GM12878 (cell line): ENCODE results near the gene AGAP1. TPM values are rescaled to one million over a fixed set of nuclear protein-coding genes. Genes with fewer than 3 reads are reported as not detected.

Source experiments
- ATAC-seq: fragments of 200-7000 bp; cut with Tn5 transposase; 3 replicates; pipeline ENCODE4 v1.9.1; 2020; ENCODE audit warnings: mild to moderate bottlenecking, moderate library complexity
- BruUV-seq: library from RNA; stranded (reverse); fragments of 400-500 nt; replicated peaks from 2 replicates; lab custom pipeline; 2021; lab: Mats Ljungman, UMichigan
- CTCF ChIA-PET: fragments of 300-600 bp; sonication (Branson Sonifier 250); formaldehyde crosslinking; extraction: SDS; loops from one replicate; lab custom pipeline; 2021; ENCODE audit warnings: inconsistent platforms; lab: Yijun Ruan, JAX
- POLR2A ChIA-PET: fragments of 350-600 bp; formaldehyde crosslinking; extraction: SDS; loops from one replicate; lab custom pipeline; 2021; ENCODE audit warnings: inconsistent platforms; lab: Charles Lee
- RAD21 ChIA-PET: fragments of 300-600 bp; sonication (Branson Sonifier 250); formaldehyde crosslinking; loops from one replicate; lab custom pipeline; 2023; ENCODE audit warnings: antibody characterized with exemption; ENCODE audit not compliant: unreplicated experiment; lab: Charles Lee
- SMC1A ChIA-PET: fragments of 300-600 bp; sonication (Branson Sonifier 250); formaldehyde crosslinking; loops from one replicate; lab custom pipeline; 2023; ENCODE audit not compliant: unreplicated experiment, uncharacterized antibody; lab: Charles Lee
- DNase-seq: peaks from one replicate; pipeline ENCODE4 v3.0.0-alpha.2; 2011; ENCODE audit warnings: low read depth, low spot score
- FAIRE-seq: peaks from 3 replicates; lab custom pipeline; 2011; peaks lifted over from hg19 to GRCh38; lab: Jason Lieb, UNC
- H2AFZ ChIP-seq: 2 replicates; pipeline ENCODE4 v1.6.0; 2011; ENCODE audit warnings: low read depth, low read length, control low read depth; ENCODE audit not compliant: control insufficient read depth
- H3K27ac ChIP-seq: 2 replicates; pipeline ENCODE4 v1.5.1; 2011; ENCODE audit warnings: control low read depth; ENCODE audit not compliant: control insufficient read depth, insufficient read depth
- H3K27me3 ChIP-seq, 2 experiments: replicated peaks in 1 of 2; 2 replicates each; pipeline versions ENCODE4 v1.6.0 to v1.6.1; 2011; ENCODE audit warnings: low read length in 1 of 2; ENCODE audit not compliant: control insufficient read depth in 2 of 2, insufficient read depth in 2 of 2
- H3K36me3 ChIP-seq, 2 experiments: 2 replicates each; pipeline ENCODE4 v1.5.1; 2011; ENCODE audit warnings: low read length in 1 of 2; ENCODE audit not compliant: control insufficient read depth in 2 of 2, insufficient read depth in 2 of 2
- H3K4me1 ChIP-seq: 2 replicates; pipeline ENCODE4 v1.6.1; 2011; ENCODE audit warnings: mild to moderate bottlenecking, low read length, moderate library complexity, mixed read lengths; ENCODE audit not compliant: control insufficient read depth, insufficient read depth
- H3K4me2 ChIP-seq: 2 replicates; pipeline ENCODE4 v1.6.0; 2011; ENCODE audit warnings: control low read depth; ENCODE audit not compliant: control insufficient read depth, insufficient read depth
- H3K4me3 ChIP-seq: fragments of 200-600 bp; sonication (generic); 2 replicates; pipeline ENCODE4 v1.5.1; 2016
- H3K79me2 ChIP-seq: 2 replicates; pipeline ENCODE4 v1.6.0; 2011; ENCODE audit warnings: low read length; ENCODE audit not compliant: control insufficient read depth, insufficient read depth
- H3K9ac ChIP-seq: 2 replicates; pipeline ENCODE4 v1.8.0; 2011; ENCODE audit warnings: low read length, control low read depth, mixed read lengths; ENCODE audit not compliant: control insufficient read depth, insufficient read depth
- H3K9me3 ChIP-seq: replicated peaks from 3 replicates; pipeline ENCODE4 v1.5.1; 2011; ENCODE audit warnings: mild to moderate bottlenecking, low read length; ENCODE audit not compliant: control insufficient read depth, insufficient read depth
- H4K20me1 ChIP-seq: 2 replicates; pipeline ENCODE4 v1.6.0; 2011; ENCODE audit not compliant: control insufficient read depth, insufficient read depth
- ASH2L ChIP-seq: fragments of 300-600, 200-600 bp; sonication (generic); IDR thresholded peaks from 2 replicates; pipeline ENCODE4 v1.6.1; 2017; ENCODE audit warnings: low read depth, mild to moderate bottlenecking, borderline replicate concordance
- ATF2 ChIP-seq: IDR thresholded peaks from 2 replicates; pipeline ENCODE4 v1.6.1; 2012; ENCODE audit warnings: low read length, inconsistent platforms
- BHLHE40 ChIP-seq, 2 experiments: fragments of 450-650 bp in 1 of 2; IDR thresholded peaks; 2 replicates each; pipeline ENCODE4 v1.6.1; 2011 to 2017; ENCODE audit warnings: low read depth in 2 of 2, borderline replicate concordance in 1 of 2, improper control_type of control experiment in 1 of 2, low read length in 1 of 2, mild to moderate bottlenecking in 1 of 2
- CBX5 ChIP-seq: sonication (generic); IDR thresholded peaks from 2 replicates; pipeline ENCODE4 v1.6.1; 2016; ENCODE audit warnings: low read depth, moderate library complexity, mild to moderate bottlenecking, inconsistent platforms
- EGR1 ChIP-seq, 2 experiments: IDR thresholded peaks; 1 replicate in 1 of 2; 2 replicates in 1 of 2; pipeline ENCODE4 v1.6.1; 2011 to 2012; ENCODE audit warnings: low read depth in 2 of 2, low read length in 2 of 2, borderline replicate concordance in 1 of 2, mild to moderate bottlenecking in 1 of 2, moderate library complexity in 1 of 2
- EP300 ChIP-seq, 2 experiments: fragments of 150-350 bp in 1 of 2; IDR thresholded peaks; 2 replicates each; pipeline ENCODE4 v1.6.1; 2011 to 2012; ENCODE audit warnings: low read depth in 2 of 2, low read length in 2 of 2, borderline replicate concordance in 1 of 2, improper control_type of control experiment in 1 of 2, inconsistent platforms in 1 of 2; ENCODE audit not compliant: control insufficient read depth in 1 of 2
- ETV6 ChIP-seq, 2 experiments: fragments of 450-650 bp in 1 of 2; IDR thresholded peaks in 1 of 2; conservative IDR thresholded peaks in 1 of 2; 2 replicates each; pipeline ENCODE4 v1.6.1; 2014; ENCODE audit warnings: antibody characterized with exemption in 1 of 2, borderline replicate concordance in 1 of 2, low read depth in 1 of 2, mild to moderate bottlenecking in 1 of 2, moderate library complexity in 1 of 2
- GABPA ChIP-seq: IDR thresholded peaks from 2 replicates; pipeline ENCODE4 v1.6.1; 2014; ENCODE audit warnings: antibody characterized with exemption, low read depth, mild to moderate bottlenecking, inconsistent platforms
- GATAD2B ChIP-seq: fragments of 450-650 bp; conservative IDR thresholded peaks from 2 replicates; pipeline ENCODE4 v1.6.1; 2017; ENCODE audit warnings: low read depth, mild to moderate bottlenecking, moderate library complexity
- IRF4 ChIP-seq: IDR thresholded peaks from 2 replicates; pipeline ENCODE4 v1.6.1; 2011; ENCODE audit warnings: low read depth, low read length
- NBN ChIP-seq: fragments of 450-650 bp; IDR thresholded peaks from 2 replicates; pipeline ENCODE4 v1.6.1; 2016
- RFX5 ChIP-seq: IDR thresholded peaks from 2 replicates; pipeline ENCODE4 v1.6.1; 2011; ENCODE audit warnings: low read depth, low read length, improper control_type of control experiment
- ZBTB33 ChIP-seq: fragments of 450-650 bp; IDR thresholded peaks from 2 replicates; pipeline ENCODE4 v1.6.1; 2017; ENCODE audit warnings: mild to moderate bottlenecking
- WGBS: methylation state at CpG from one replicate; pipeline ENCODE4 v1.1.6; 2016; ENCODE audit warnings: low lambda C conversion rate; ENCODE audit not compliant: insufficient replicate concordance, insufficient coverage; ENCODE audit errors: missing lambda C conversion rate; 5-methylcytosine and 5-hydroxymethylcytosine counted together
- in situ Hi-C: fragments of 300-500 bp; cut with MboI; formaldehyde crosslinking; loops from 9 replicates; pipeline ENCODE4 v1.14.3; 2018; ENCODE audit warnings: mixed read lengths
- intact Hi-C: fragments of 100-400 bp; cut with micrococcal nuclease; formaldehyde crosslinking; loops from one replicate; pipeline ENCODE4 v1.14.2; 2022; ENCODE audit not compliant: unreplicated experiment
- polyA plus RNA-seq, 11 experiments: library from polyadenylated mRNA; depleted of rRNA in 4 of 11; unstranded in 6 of 11; stranded (reverse) in 5 of 11; fragments of >200 nt; fragmentation: Nextera tagmentation in 4 of 11; fragmentation: Illumina TruSeq in 1 of 11; extraction: Ambion mirVana in 4 of 11; extraction: Trizol in 1 of 11; gene quantifications; 1 replicate in 1 of 11; 2 replicates in 10 of 11; pipeline versions ENCODE4 v1.2.1 to v1.2.3, GENCODE V29; 2011 to 2016; ENCODE audit warnings: inconsistent platforms in 2 of 11, missing spikeins in 2 of 11, low read depth in 1 of 11
- total RNA-seq, 4 experiments: library from RNA; depleted of rRNA in 3 of 4; stranded (reverse); fragments of >200 nt in 3 of 4; fragmentation: Illumina TruSeq in 1 of 4; extraction: Trizol in 1 of 4; gene quantifications; 2 replicates each; pipeline versions ENCODE4 v1.2.1 to v1.2.3, GENCODE V29; 2013 to 2021
- TF ChIP-seq, protein P1 (sequence below): fragments of 450-650 bp; IDR thresholded peaks from 2 replicates; pipeline ENCODE4 v1.6.1; 2017; ENCODE audit warnings: mild to moderate bottlenecking, moderate library complexity

The AGAP1 gene
- total and polyA plus RNA-seq, 10 of the 15 experiments (the other 5 are each of a cell fraction or from before 2014, with no cell fraction given): 0.05 to 0.15 (median 0.06) TPM; not detected in 7

GRCh38 chr2:235619544-235619943 lies 125.7 kb downstream of the AGAP1 start (continued):
- no peak for TF ChIP-seq ZBTB33
- no peak for TF ChIP-seq EGR1 (IDR thresholded peaks at IDR 0.05; ENCODE audit: borderline replicate concordance in 1 of 2, low read depth in 2 of 2, low read length in 2 of 2)
- TF ChIP-seq EP300 (IDR thresholded peaks at IDR 0.05; ENCODE audit: borderline replicate concordance in 1 of 2, control insufficient read depth in 1 of 2, low read depth in 2 of 2, low read length in 2 of 2): no peak

- CTCF ChIA-PET: interaction anchor here (0.8 kb wide), 1 partner anchor 13 kb away, joined by 3 read pairs; no protein-coding TSS in a partner anchor
- POLR2A ChIA-PET: interaction anchor here (1.1 kb wide), 1 partner anchor 12 kb away, joined by 4 read pairs; no protein-coding TSS in a partner anchor
- TF ChIP-seq, protein P1, sequence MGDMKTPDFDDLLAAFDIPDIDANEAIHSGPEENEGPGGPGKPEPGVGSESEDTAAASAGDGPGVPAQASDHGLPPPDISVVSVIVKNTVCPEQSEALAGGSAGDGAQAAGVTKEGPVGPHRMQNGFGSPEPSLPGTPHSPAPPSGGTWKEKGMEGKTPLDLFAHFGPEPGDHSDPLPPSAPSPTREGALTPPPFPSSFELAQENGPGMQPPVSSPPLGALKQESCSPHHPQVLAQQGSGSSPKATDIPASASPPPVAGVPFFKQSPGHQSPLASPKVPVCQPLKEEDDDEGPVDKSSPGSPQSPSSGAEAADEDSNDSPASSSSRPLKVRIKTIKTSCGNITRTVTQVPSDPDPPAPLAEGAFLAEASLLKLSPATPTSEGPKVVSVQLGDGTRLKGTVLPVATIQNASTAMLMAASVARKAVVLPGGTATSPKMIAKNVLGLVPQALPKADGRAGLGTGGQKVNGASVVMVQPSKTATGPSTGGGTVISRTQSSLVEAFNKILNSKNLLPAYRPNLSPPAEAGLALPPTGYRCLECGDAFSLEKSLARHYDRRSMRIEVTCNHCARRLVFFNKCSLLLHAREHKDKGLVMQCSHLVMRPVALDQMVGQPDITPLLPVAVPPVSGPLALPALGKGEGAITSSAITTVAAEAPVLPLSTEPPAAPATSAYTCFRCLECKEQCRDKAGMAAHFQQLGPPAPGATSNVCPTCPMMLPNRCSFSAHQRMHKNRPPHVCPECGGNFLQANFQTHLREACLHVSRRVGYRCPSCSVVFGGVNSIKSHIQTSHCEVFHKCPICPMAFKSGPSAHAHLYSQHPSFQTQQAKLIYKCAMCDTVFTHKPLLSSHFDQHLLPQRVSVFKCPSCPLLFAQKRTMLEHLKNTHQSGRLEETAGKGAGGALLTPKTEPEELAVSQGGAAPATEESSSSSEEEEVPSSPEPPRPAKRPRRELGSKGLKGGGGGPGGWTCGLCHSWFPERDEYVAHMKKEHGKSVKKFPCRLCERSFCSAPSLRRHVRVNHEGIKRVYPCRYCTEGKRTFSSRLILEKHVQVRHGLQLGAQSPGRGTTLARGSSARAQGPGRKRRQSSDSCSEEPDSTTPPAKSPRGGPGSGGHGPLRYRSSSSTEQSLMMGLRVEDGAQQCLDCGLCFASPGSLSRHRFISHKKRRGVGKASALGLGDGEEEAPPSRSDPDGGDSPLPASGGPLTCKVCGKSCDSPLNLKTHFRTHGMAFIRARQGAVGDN: no peak
- TF ChIP-seq ATF2: no peak
- TF ChIP-seq IRF4: no peak
- TF ChIP-seq ETV6 (conservative IDR thresholded peaks at IDR 0.05 in 1 of 2, IDR thresholded peaks at IDR 0.05 in 1 of 2; ENCODE audit: borderline replicate concordance in 1 of 2, low read depth in 1 of 2): no peak
- TF ChIP-seq GABPA: no peak
- no peak for TF ChIP-seq NBN
- TF ChIP-seq ASH2L: no peak
- no peak for TF ChIP-seq CBX5
- no peak for TF ChIP-seq GATAD2B
- no peak for TF ChIP-seq BHLHE40 (IDR thresholded peaks at IDR 0.05; ENCODE audit: borderline replicate concordance in 1 of 2, low read depth in 2 of 2, low read length in 1 of 2)
- no peak for TF ChIP-seq RFX5
Measured at GRCh38 chr2:235621736-235622135, 127.9 kb downstream of the AGAP1 start.

More at GRCh38 chr2:235621736-235622135, 127.9 kb downstream of the AGAP1 start:
- in situ Hi-C loops: no loop called here
- no peaks in the 10 kb centered on the region; the same call in 2 of the 3 replicates for H3K9me3 ChIP-seq
- no peaks in the 10 kb centered on the region for H3K4me1 ChIP-seq
- RAD21 ChIA-PET: no interaction called here
- H4K20me1 ChIP-seq: no peaks in the 10 kb centered on the region
- intact Hi-C loops: no loop called here
- no peaks in the 10 kb centered on the region for H3K79me2 ChIP-seq
- H3K27ac ChIP-seq: no peak overlapping the region
- H3K27me3 ChIP-seq: no peaks in the 10 kb centered on the region; a peak in 1 of 4 replicates
- no peak for ATAC-seq
- BruUV-seq: no TSS peak
- WGBS: 58% methylated on average over 7 of the region's 7 CpGs
- no peak for FAIRE-seq
- no peak for DNase-seq
- no peak overlapping the region for H2AFZ ChIP-seq
- SMC1A ChIA-PET: no interaction called here
- no peaks in the 10 kb centered on the region for H3K36me3 ChIP-seq
- H3K4me3 ChIP-seq: no peak overlapping the region
- H3K4me2 ChIP-seq: no peak overlapping the region
- H3K9ac ChIP-seq: no peak overlapping the region
